EH (cell line): ENCODE data around the gene LRRC63.
"Not testable (repeated sequence)": the region's sequence is repeated elsewhere in the genome, so short reads cannot be mapped to it uniquely, and the experiment has no call there.

Source experiments
- DNase-seq: peaks from one replicate; pipeline ENCODE4 v3.0.0-alpha.2; 2015; ENCODE audit warnings: low read depth

Gene LRRC63

DNA sequence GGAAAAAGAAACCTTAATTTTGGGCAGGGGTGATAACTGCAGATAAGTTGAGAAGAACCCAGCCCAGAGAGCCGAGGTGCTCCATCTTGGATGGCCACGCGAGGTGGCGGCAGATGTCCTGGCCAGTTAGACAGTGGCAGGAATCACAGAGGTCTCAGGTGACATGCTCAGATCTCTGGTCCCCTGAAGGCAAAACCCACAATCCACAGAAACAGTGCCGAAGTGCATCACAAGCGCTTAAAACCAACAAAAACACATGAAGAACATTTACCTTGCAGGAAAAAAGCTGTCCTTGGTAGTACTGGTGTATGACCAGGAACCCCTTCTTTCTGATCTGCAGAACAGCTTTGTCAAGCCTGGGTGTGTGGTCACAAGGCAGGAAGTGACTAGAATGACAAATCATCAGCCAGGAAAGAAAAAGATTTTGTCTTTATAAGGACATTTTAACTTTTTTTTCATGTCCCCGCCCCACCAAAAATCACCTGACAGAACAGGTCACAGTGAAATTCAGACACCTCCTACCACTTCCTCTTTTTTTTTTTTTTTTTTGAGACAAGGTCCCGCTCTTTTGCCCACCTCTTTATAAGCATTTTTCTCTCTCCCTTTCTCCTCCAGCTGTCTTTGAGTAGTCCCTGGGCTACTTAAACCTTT, 29.8 kb upstream of the LRRC63 start, which contains the start of gene LCP1:
TSS of gene LCP1 (minus strand) at position 338 of the 651 bp plus-strand sequence. CDS start 22,515 bp downstream, outside the sequence.
- DNase-seq: no peak

DNA sequence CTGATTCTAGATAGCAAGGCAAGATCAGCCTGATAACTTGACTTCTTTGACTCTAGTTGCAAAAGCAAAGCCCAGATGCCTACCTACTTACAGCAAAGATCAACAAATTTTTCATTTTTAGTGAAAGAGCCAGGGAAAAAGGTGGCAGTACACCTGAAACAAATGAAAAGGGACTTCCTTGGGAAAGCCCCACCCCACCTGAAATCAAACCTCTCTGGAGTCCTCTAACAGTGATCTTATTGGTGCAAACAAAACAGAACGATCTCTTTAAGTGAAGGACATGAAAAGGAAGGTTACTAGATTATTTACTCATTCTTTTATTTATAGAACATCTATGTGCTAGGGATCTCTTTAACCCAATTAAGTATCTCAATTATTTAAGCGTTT, 29.2 kb upstream of the LRRC63 start:
- DNase-seq: no peak

DNA sequence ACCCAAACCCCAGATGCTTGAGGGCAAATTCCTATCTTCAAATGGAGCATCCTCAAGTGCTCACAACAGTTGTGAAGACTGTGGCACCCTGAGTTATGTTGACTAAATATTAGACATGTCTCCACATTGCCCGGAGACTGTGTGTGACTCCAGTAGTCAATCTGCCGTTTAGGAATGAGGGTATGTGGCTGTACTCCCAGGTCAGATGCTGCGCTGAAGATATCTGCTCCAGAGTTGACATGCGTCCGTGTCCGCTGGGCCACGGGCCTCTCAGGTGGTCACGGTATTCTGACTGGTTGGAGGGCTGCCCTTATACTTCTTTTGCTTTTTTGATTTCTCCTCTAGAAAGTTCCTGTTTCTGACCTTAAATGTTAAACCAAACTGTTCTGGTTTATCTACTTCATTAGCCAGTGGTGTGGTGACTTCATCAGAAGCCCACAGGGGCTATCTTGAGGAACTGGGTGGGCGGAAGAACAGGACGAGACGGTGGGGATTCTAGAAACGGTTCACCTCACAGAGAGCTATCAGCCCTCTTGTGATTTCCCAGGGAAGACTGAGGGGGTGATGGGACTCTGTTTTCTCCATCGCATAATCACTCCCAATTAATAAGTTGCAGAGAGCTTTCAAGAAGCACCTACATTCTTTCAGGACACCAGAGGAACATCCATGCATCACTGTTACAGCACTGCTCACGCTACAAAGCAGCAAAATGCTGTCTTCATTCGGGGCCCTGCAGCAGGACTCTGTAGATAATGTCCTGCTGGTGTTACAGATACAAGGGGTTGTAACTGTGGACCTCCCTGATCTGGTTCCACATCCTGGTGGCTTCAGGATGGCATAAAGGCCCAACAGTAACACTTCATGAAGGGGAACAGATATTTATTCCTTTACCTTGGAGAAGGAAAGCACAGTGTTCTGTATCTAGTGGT, 28.4 kb upstream of the LRRC63 start:
- DNase-seq: no peak

- peak; percentile 2 for DNase-seq
Measured at GRCh38 chr13:46184277-46184699, 27.4 kb upstream of the LRRC63 start.

GRCh38 chr13:46185634-46186033, 26.1 kb upstream of the LRRC63 start:
- DNase-seq: no peak

- no peak for DNase-seq
Measured at GRCh38 chr13:46192412-46192811, 19.3 kb upstream of the LRRC63 start.

- no peak for DNase-seq
Measured at GRCh38 chr13:46195016-46195415, 16.7 kb upstream of the LRRC63 start.

DNA sequence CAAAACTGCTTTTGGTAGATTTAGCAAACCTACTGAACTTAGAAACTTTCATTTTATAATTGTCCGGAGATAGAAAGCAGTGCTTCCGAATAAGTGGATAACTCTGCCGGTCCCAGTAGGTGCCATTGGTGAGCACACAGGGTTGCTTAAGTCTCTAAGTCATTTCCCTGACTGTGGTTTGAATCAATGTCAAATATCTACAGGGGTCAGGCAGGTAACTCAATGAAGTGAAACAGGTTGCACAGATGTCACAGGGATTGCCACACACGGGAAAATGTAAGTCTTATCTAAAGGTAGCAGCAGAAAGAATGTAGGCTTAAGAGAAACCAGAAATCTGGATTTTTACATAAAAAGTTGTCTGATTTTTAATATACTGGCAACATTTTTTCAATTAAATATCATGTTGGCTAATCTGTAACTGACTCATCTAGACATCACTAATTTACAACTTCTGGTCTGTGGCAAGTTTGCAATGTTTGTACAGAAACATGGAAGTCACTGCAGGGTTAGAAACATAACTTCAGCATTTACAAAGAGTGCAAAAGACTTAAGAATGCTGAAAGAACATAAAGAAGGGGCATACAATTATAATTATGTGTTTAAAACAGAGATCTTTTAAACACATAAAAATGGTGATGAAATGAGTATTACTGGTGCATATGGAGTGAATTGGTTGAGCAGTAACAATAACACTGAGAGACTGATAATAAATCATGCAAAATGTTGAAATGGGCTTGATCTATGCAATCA, 14.3 kb upstream of the LRRC63 start:
- no peak for DNase-seq

DNA sequence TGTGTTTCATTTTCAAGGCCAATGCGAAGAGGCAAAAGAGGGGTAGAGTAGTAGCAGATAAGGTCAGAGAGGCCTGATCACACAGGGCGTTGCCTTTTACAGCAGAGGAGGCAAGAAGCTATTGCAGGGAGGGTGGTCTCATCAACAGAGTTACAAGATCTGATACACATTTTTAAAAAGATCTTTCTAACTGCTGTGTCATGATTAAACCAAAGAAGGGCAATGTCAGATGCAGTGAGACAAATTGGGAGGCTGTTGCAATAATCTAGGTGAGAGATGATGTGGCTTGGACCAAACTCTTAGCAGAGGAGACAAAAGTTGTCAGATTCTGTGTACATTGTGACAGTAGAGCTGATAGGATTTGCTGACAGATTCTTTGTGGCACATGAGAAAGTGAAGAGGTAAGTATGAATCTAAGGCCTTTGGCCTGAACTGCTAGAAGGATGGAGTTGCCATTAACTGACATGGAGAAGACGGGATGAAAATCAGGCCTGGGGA, 13.0 kb upstream of the LRRC63 start:
- no peak for DNase-seq

- DNase-seq: no peak
Measured at GRCh38 chr13:46202188-46202795, 9.4 kb upstream of the LRRC63 start.

DNA sequence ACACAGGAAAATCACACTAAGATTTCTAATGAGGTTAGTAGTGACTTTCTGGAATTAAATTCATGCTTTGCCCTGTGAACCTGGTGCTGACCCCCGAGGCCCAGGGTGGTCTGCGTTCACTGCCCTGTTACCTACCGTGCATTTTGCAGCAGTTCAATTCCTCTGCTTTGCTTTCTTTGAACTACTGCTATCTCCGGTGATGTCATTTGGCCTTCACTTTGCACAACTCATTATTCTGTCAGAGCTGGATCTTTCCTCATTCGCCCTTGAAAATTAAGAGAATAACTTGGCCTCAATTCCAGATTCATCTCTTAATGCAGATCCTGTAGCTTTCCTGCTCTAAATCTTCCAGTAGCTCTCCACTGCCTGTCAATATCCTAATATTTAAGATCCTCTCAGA, 8.8 kb upstream of the LRRC63 start:
- DNase-seq: no peak

GRCh38 chr13:46206143-46206542, 5.6 kb upstream of the LRRC63 start:
- DNase-seq: no peak

DNA sequence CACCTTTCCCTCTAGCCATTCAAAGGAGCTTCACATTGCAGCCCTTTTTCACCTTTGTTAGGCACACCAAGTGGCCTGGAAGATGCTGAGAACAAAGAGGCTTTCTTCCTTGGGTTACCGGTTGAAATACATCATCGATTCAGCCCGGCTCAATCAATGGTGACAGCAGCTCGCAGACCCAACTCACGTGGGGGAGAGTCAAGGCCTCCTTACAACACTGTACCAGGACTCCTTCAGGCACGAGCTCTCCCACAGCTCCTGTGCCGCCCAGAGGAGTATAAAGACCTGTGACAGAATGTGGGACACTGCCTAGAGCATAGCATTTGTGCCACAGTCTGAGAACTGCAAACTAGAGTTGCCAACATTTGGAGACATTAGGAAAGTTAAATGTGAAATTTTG, 3.9 kb upstream of the LRRC63 start:
- DNase-seq: no peak

DNA sequence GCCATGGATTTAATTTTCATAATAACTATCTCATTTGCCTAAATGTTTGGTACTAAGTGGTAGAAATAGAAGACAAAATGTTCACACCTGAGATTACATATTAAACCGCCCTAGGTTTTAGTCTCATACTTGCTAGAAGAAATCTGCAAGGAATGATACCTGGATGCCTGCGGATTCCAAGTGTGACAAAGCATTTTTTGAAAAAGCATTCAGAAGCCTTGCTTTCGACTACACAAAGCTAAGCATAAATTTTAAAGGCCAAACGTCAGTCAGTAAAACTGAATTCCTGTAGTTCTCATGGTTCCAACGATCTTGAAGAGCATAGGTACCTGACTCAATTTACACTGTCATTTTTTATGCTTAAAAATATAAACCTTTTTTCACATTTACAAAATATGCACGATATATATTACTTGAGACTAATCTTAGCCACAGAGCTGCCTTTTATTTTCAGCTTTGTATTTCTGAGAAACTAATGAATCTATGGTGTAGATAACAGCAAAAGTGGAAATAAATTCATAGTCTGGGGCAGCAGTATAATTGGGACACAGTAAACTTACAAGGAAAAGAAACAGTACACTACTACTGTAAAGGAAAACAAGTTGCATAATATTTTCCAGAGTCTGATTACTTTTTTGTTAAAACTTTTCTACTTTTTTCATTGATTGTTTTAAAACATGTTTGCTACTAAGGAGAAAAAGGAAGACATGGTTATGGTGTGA, 1.2 kb upstream of the LRRC63 start:
- no peak for DNase-seq

GRCh38 chr13:46211116-46211482, 629 bp upstream of the LRRC63 start:
- no peak for DNase-seq

- DNase-seq: no peak
Measured at GRCh38 chr13:46213242-46213641, 1.5 kb downstream of the LRRC63 start.

DNA sequence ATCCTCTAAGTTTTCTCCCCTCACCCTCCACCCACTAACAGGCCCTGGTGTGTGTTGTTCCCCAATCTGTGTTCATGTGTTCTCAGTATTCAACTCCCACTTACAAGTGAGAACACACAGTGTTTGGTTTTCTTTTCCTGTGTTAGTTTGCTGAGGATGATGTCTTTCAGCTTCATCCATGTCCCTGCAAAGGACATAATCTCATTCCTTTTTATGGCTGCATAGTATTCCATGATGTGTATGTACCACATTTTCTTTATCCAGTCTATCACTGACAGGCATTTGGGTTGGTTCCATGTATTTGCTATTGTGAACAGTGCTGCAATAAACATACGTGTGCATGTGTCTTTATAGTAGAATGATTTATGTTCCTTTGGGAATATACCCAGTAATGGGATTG, 3.0 kb downstream of the LRRC63 start:
- DNase-seq: not testable (repeated sequence)

- DNase-seq: not testable (repeated sequence)
Measured at GRCh38 chr13:46220234-46220633, 8.5 kb downstream of the LRRC63 start.

- DNase-seq: no peak
Measured at GRCh38 chr13:46229251-46229650, 17.5 kb downstream of the LRRC63 start.

DNA sequence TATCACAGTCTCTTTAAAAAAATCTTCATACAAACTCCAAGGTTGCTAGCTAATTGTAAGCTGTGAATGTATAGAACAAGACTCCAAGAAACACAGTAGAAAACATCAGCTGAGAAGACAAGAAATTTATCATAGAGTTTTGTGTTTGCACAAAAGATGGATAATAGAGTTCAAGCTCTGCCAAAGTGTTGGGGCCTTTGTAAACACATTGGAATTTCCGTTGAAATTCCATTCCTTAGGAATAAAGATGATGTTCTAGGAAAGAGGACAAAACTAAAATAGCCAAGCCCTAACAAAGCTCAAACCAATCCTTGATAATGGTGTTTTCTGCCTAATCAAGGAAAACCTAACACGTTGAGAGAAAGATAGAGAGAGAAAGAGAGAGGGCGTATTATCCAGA, 20.6 kb downstream of the LRRC63 start:
- DNase-seq: peak; percentile 43

GRCh38 chr13:46235286-46235685, 23.6 kb downstream of the LRRC63 start:
- no peak for DNase-seq
